Measurements from ENCODE around the gene CENPE.

The CENPE gene

DNA sequence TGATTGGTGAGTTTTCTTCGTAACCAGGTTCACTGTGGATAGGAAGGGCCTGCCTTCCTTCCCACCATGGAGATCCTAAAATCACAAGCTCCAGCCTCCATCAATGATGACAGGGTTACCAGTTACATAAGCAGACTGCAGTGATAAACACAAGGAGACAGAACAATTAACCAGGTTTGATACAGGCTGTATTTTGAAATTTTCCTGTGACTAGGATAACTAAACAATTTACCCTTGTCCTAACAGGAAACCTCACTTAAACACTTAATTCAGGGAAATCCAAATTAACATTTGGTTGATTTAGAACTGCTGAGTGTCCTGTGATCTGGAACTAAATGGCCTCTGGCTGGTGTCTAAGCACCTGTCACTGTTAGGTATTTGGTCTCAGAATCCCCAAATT, 118.5 kb downstream of the CENPE start:
- Histone ChIP-seq H3K9me3 (ENCODE audit: control insufficient read depth, insufficient read depth, low read length) (no peaks in the 10 kb centered on the region), H3K36me3 (ENCODE audit: insufficient read depth, low read length) (no peaks in the 10 kb centered on the region), H3K9ac (ENCODE audit: low read depth, low read length) (no peak overlapping the region), H3K4me1 (ENCODE audit: insufficient read depth, low read length) (no peaks in the 10 kb centered on the region)

DNA sequence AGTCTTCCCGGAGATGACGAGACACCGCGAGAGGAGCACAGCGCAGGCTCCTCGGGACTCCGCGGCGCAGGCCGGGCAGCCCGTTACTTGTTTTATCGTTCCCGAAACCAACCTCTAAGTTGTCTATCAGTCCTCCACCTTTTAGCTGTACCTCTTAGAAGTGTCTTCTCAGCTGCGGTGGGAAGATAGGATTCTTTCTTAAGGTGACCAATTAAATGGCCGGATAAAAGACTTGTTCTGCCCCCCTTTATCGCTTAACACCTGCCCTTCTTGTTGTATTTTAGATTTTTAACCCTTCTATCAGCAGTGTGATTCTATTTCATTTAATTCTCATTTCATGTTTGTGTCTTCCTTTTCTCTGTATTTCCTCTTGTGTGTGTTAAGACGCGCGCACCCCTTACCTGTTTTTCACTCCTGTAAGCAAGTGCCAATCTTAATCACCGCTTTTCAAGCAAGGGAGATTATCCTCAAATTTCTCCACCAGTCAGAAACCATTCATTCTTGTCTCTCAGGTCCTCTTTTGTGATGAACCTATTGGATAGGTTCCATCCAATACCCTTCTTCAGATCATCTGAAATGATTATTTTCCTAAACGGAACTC, 121.3 kb downstream of the CENPE start, which contains the start of gene SLC9B2:
TSS of gene SLC9B2 (minus strand) at position 15 of the 601 bp plus-strand sequence. CDS start 9,211 bp downstream, outside the sequence.
- H3K36me3 ChIP-seq (ENCODE audit: insufficient read depth, low read length) = no peaks in the 10 kb centered on the region
- no peaks in the 10 kb centered on the region for H3K9me3 ChIP-seq (ENCODE audit: control insufficient read depth, insufficient read depth, low read length)
- H3K4me1 ChIP-seq (ENCODE audit: insufficient read depth, low read length) = no peaks in the 10 kb centered on the region
- H3K9ac ChIP-seq (ENCODE audit: low read depth, low read length) = peak within 1 kb of the TSS; percentile 89

DNA sequence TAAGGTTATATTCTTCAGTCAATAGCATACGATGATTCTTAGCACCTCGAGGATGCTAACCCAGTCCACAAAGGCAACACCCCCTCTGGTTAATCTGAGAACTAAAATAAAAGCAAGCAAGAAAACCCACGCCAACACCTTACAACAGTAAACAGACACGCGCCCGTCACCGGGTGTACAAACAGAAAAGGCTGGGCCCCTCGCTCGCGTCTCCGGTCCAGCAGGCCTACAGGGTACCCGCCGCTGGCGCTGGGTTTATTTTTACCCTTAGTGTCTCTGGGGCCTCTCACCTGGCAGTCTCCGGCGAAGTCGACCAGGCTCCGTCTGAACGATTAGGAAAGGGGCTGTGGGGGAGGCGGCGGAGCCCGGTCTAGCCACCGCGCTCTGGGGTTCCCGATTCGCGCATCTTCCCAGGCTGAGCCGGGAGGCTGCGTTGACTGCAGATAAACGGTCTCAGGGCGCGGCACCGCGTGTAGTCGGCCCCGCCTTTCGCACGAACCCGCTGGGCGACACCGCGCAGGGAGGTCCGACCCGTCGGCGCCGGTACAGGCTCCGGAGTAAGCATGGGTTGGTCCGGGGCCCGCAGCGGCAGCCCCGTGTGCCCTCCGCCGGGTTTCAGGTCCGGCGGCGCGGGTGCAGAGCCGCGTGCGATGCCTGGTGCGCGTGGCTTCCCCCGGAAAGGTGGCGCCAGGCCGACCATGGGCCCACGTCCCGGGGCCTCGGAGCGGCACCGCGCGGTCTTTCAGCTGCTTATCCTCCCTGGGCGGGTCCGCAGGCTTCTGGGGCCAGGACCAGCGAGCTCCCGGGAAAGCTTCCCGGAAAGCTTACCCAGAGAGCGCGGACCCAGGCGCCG, 122.0 kb downstream of the CENPE start:
- no peaks in the 10 kb centered on the region for H3K9me3 ChIP-seq (ENCODE audit: control insufficient read depth, insufficient read depth, low read length)
- no peaks in the 10 kb centered on the region for H3K4me1 ChIP-seq (ENCODE audit: insufficient read depth, low read length)
- no peaks in the 10 kb centered on the region for H3K36me3 ChIP-seq (ENCODE audit: insufficient read depth, low read length)
- H3K9ac ChIP-seq (ENCODE audit: low read depth, low read length) = peak overlapping the region; percentile 89

DNA sequence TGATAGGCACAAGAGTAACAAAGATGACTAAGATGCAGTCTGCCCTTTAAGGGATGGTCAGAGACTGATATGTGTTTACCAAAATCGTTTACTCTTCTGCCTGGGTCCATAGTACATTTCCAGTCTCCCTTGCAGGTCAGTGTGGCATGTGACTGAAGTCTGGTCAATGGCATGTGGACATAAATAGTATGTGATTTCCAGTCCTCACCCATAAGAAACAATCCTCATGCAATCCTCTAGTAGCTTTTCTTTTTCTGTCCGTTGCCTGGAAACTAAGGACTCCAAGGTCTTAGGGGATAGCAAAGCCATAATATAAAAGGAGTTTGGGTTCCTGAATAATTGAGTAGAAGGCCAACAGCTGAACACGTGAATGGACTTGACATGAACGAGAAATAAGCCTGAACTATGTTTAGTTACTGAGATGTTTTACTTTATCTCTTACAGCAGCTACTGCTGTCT, 122.7 kb downstream of the CENPE start:
- Histone ChIP-seq H3K9me3 (ENCODE audit: control insufficient read depth, insufficient read depth, low read length) (no peaks in the 10 kb centered on the region), H3K4me1 (ENCODE audit: insufficient read depth, low read length) (no peaks in the 10 kb centered on the region), H3K36me3 (ENCODE audit: insufficient read depth, low read length) (no peaks in the 10 kb centered on the region), H3K9ac (ENCODE audit: low read depth, low read length) (peak overlapping the region; percentile 89; the same call in 1 of the 2 replicates)

DNA sequence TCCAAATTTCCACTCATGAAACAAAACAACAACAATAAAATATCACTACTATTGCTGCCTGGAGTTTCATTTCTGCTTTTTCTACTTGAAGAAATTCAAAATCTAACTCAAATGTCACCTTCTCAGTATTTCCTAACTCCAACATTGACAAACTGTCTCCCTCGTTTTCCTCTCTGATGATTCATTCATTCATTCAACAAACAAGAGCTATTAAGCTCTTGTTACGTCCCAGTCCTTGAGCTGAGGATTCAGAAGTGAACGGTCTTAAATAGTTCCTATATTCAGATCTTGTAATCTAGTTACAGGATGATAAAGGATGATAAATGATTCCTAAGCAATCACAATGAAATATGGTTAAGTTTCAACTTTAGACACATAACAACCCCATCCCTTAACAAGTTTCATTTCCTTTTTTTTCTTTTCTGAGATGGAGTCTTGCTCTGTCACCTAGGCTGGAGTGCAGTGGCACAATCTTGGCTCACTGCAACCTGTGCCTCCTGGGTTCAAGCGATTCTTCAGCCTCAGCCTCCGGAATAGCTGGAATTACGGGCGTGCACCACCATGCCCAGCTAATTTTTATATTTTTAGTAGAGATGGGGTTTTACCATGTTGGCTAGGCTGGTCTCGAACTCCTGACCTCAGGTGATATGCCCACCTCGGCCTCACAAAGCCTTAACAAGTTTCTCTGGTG, 123.3 kb downstream of the CENPE start:
- H3K9me3 ChIP-seq (ENCODE audit: control insufficient read depth, insufficient read depth, low read length) = no peaks in the 10 kb centered on the region
- H3K4me1 ChIP-seq (ENCODE audit: insufficient read depth, low read length) = no peaks in the 10 kb centered on the region
- H3K9ac ChIP-seq (ENCODE audit: low read depth, low read length) = no peak overlapping the region; the same call in 1 of the 2 replicates
- H3K36me3 ChIP-seq (ENCODE audit: insufficient read depth, low read length) = no peaks in the 10 kb centered on the region

DNA sequence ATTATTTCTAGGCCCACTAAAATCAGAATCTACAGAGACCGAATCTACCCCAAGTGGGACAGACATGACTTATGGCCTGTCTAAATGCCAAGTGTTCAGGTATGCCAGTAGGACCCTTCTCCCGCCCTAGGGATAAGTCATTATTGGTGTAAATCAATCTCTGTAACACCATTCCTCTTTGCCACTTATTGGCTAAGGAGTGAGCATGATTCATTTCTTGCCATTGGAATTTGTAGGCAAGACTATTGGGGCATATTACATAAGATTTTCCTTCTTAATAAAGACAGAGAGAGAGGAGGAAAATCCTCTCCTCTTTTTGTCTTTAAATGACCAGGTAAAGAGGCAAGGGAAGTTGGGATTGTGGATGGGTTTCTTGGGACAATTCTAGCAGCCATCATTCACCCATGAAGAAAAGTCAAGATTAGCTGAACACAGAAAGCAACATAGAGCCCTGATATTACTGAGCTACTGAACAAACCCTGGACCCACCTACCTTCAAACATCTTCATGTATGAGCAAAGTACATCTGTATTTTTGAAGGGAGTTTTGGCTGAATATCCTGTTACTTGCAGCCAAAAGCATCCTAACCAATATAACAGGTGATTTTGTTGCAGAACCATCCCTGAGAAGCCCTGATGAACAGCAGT, 124.2 kb downstream of the CENPE start:
- Histone ChIP-seq H3K9ac (ENCODE audit: low read depth, low read length) (no peak overlapping the region), H3K36me3 (ENCODE audit: insufficient read depth, low read length) (no peaks in the 10 kb centered on the region), H3K4me1 (ENCODE audit: insufficient read depth, low read length) (no peaks in the 10 kb centered on the region), H3K9me3 (ENCODE audit: control insufficient read depth, insufficient read depth, low read length) (no peaks in the 10 kb centered on the region)

DNA sequence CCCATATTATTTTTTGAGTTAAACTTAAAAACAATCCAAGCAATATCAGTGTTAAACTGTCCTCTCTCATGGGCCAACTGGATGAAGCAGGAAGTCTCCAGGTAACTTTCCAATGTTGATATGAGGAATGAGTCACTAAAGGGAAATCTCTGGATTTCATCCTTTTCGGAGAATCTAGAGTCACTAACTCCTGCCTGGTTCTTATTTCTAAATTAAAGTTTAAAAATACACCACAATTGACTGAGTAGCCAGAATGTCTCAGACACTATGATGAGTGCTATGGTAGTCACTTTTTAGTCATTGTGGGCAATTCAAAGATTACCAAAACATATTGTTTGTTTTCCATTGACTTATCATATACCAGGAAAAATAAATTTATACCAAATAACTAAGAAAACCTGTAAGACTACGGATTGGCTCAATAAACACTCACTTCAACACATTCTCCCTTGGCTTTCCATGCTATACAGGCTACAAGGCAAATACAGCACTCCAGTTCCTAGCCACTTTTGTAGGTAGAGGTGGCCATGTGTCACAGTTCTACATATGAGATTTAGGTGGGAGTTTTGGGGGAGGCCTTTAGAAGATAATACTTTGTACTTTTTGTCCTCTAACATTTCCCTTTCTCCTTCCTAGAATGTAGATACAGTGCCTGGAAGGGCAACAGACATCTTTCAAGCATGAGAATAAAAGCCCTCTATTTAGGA, 130.1 kb downstream of the CENPE start:
- Histone ChIP-seq H3K9ac (ENCODE audit: low read depth, low read length) (no peak overlapping the region), H3K4me1 (ENCODE audit: insufficient read depth, low read length) (no peaks in the 10 kb centered on the region), H3K9me3 (ENCODE audit: control insufficient read depth, insufficient read depth, low read length) (no peaks in the 10 kb centered on the region), H3K36me3 (ENCODE audit: insufficient read depth, low read length) (no peaks in the 10 kb centered on the region)

DNA sequence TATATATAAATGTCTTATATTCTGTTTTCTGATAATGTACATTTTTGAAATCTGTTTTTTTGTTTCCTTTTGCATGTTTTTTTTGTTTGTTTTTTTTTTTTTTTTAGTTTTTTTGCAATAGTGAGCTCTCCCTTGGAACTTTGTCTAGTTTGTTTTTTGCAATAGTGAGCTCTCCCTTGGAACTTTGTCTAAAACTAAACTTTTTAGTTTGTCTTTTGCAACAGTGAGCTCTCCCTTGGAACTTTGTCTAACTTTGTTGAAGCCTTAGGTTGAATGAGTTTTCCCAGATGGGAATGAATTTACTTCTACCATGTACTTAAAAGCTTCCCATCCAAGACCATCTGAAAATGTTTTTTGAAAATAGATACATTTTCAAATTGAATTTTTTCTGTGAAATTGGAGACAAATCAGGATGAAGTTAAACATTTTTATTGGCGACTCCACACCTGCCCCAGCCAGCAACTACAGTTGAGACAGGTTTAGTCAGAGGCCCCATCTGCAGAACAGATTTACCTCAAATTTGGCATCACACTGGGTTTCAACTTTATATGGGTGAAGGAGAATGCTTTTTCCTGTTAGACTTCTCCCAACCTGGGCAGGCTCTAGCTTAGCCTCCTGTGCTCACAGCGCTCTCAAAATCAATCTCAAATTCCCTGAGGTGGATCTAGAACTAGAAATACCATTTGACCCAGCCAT, 137.5 kb downstream of the CENPE start:
- no peak overlapping the region for H3K9ac ChIP-seq (ENCODE audit: low read depth, low read length)
- H3K36me3 ChIP-seq (ENCODE audit: insufficient read depth, low read length) = no peaks in the 10 kb centered on the region
- H3K4me1 ChIP-seq (ENCODE audit: insufficient read depth, low read length) = no peaks in the 10 kb centered on the region
- no peaks in the 10 kb centered on the region for H3K9me3 ChIP-seq (ENCODE audit: control insufficient read depth, insufficient read depth, low read length)
